ENCODE measurements around the gene GULP1.

GULP1 gene

DNA sequence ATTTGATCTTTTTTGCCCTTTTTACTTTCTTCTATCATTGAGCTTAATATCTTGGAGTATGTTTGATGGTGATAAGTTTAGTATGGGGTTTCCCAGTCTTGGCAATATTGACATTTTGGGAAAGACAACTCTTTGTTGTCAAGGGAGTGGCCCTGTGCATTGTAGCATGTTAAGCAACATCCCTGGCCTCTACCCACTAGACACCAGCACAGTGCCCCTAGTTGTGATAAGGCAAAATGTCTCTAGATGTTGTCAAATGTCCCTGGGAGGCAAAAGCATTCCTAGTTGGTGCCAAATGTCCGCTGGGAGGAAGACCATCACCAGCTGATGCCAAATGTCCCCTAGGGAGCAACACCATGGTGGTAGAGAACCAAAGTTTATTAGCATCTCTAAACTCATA, 28.2 kb downstream of the GULP1 start:
- H3K4me3 ChIP-seq (ENCODE audit: low read depth, low read length), result no peak overlapping the region
- DNase-seq (ENCODE audit: low read depth, low spot score), result no peak
- in situ Hi-C loops (cut with HindIII; ENCODE audit: low sequenced_read_pairs), result no loop called here
- TF ChIP-seq, protein P1, sequence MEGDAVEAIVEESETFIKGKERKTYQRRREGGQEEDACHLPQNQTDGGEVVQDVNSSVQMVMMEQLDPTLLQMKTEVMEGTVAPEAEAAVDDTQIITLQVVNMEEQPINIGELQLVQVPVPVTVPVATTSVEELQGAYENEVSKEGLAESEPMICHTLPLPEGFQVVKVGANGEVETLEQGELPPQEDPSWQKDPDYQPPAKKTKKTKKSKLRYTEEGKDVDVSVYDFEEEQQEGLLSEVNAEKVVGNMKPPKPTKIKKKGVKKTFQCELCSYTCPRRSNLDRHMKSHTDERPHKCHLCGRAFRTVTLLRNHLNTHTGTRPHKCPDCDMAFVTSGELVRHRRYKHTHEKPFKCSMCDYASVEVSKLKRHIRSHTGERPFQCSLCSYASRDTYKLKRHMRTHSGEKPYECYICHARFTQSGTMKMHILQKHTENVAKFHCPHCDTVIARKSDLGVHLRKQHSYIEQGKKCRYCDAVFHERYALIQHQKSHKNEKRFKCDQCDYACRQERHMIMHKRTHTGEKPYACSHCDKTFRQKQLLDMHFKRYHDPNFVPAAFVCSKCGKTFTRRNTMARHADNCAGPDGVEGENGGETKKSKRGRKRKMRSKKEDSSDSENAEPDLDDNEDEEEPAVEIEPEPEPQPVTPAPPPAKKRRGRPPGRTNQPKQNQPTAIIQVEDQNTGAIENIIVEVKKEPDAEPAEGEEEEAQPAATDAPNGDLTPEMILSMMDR (IDR thresholded peaks at IDR 0.05; ENCODE audit: low read depth, low read length), result no peak

DNA sequence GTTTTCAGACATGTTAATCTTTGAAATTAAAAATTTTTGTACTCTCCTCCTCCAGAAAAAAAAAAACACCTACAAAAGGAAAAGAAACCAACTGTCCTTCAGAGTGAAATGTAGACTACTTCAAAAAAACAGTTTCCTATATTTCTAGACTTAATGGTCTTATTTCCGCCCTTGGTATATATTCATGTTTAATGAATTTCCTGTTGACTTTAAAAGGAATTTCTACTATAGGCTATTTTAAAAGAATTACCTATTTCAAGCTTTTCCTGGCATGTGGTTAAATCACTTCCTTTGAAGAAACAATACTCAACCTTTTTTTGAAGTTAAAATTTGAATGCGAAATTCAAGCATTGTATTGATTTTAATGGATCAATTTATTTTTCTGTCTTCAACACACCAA, 29.2 kb downstream of the GULP1 start:
- TF ChIP-seq, protein P1 (IDR thresholded peaks at IDR 0.05; ENCODE audit: low read depth, low read length), result no peak
- H3K4me3 ChIP-seq (ENCODE audit: low read depth, low read length), result no peak overlapping the region
- in situ Hi-C loops (cut with HindIII; ENCODE audit: low sequenced_read_pairs), result no loop called here
- no peak for DNase-seq (ENCODE audit: low read depth, low spot score)

DNA sequence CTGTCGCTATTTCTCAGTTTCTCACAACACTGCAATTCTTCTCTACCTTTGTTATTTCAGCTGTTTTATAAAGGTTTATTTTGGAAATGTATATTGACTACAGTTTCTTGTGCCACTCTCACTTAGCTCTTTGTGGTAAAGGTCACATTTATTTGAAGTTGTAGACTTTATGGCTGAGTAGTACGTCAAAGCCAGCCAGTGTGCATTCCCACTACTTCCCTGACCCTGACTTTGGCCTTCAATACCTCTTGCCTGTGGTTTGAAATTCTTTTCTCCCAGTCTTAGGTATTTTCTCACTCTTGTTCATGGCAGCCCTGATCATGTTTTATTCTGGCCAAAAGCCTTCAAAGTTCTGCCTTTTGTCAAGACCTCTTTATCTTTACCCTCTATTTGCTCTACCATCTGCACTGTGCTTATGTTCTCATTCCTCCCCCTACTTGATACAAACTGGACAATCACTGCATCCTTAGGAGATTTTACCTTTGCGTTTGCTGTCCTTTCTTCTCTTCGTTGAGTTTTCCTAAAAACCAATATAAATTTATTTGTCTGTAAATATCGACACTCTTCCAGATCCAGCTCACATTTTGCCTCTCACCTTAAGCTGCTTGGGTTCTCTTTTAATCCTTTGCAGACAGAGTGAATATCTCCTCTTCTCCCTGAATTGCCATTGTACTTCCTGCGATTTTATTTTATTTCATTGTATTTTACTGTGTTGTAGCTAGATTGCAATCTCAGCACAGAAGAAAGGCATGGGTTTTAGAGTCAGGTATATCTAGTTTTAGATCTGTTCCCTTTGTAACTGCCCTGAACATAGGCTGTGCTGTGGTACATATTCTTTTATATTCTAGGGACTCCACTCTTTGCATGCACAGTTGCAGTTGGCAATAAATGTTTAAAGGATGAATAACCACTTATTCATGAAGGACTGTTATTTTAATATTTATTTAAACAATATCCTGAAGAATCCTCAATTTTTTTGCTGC, 31.2 kb downstream of the GULP1 start:
- DNase-seq (ENCODE audit: low read depth, low spot score), result peak; percentile 92
- H3K4me3 ChIP-seq (ENCODE audit: low read depth, low read length), result no peak overlapping the region
- TF ChIP-seq, protein P1 (IDR thresholded peaks at IDR 0.05; ENCODE audit: low read depth, low read length), result no peak
- in situ Hi-C loops (cut with HindIII; ENCODE audit: low sequenced_read_pairs), result no loop called here

DNA sequence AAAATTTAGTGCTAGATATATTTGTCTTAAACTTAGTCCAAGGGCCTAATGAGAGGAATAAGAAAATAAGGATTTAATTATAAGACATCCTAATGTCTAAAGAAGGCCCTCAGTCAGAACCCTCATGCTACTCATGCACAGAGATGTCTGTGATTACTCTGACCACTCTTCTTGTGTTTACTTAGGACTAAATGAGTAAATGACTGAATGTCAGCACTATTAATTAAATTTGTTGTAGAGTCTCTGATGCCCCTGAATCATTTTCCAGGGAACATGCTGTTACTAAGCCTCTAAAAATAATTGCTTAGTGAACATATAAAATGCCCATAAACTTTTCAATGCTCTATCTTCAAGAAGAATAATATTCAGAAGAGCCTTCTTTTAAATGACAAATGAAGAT, 32.4 kb downstream of the GULP1 start:
- TF ChIP-seq, protein P1 (IDR thresholded peaks at IDR 0.05; ENCODE audit: low read depth, low read length), result no peak
- in situ Hi-C loops (cut with HindIII; ENCODE audit: low sequenced_read_pairs), result no loop called here
- no peak overlapping the region for H3K4me3 ChIP-seq (ENCODE audit: low read depth, low read length)
- peak; percentile 18 for DNase-seq (ENCODE audit: low read depth, low spot score)

DNA sequence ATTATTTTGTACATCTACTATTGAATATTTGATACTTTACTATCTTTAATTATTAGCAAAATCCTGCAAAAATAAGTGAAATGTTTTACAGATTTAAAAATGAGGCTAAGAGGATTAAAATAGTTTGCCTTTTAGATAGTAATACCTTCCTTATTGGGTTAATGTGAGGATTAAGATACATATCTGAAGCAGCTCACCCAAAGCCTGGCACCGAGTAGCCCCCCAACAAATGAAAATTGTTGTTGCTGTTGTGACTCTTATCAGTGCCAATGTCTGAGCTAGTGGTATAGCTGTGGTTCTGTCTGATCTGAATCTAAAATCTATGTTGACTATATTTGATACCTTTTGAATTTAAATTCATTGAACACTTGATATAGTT, 34.6 kb downstream of the GULP1 start:
- DNase-seq (ENCODE audit: low read depth, low spot score), result no peak
- TF ChIP-seq, protein P1 (IDR thresholded peaks at IDR 0.05; ENCODE audit: low read depth, low read length), result no peak
- H3K4me3 ChIP-seq (ENCODE audit: low read depth, low read length), result no peak overlapping the region
- in situ Hi-C loops (cut with HindIII; ENCODE audit: low sequenced_read_pairs), result no loop called here

DNA sequence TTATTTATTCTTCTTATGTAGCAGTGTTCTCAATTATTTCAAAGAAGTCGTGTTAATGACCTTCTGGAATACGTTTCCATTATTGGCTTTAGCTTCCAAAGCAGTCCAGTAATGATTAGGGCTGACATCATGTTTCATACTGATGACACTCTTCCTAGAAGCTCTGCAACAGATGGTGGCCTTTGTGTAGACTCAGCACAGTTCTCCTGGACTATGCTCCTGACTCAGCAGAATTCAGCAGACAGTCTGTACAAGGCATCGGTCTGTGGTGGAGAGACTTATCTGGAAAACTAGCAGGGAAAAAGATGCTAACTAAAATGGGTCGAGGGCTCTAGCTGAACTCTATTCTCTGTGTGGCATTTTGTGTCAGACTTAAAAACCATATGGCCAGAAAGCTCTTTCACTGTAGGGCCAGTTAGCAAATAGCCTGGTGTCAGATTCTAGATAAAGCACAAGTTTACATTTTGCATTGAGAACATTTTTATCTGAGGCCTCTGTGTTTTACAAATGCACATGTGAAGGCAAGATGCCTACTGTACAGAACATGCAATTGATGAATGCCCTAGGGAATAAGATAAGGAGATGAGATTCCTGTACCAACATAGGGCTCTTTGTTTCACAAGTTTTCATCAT, 35.1 kb downstream of the GULP1 start:
- DNase-seq (ENCODE audit: low read depth, low spot score), result peak; percentile 53
- TF ChIP-seq, protein P1 (IDR thresholded peaks at IDR 0.05; ENCODE audit: low read depth, low read length), result no peak
- no peak overlapping the region for H3K4me3 ChIP-seq (ENCODE audit: low read depth, low read length)
- in situ Hi-C loops (cut with HindIII; ENCODE audit: low sequenced_read_pairs), result no loop called here
